Lung (tissue), 12 donors: ENCODE results near the gene LPIN2. TPM values are rescaled to one million over a fixed set of nuclear protein-coding genes. Genes with fewer than 3 reads are reported as not detected.
"Not testable (repeated sequence)": the region's sequence is repeated elsewhere in the genome, so short reads cannot be mapped to it uniquely, and the experiment has no call there.

Source experiments
- ATAC-seq: fragments of 200-7000 bp; cut with Tn5 transposase; one replicate; pipeline ENCODE4 v1.9.1; 2020; ENCODE audit warnings: moderate number of reproducible peaks; ENCODE audit not compliant: insufficient read depth, low FRiP score
- DNase-seq, 3 donors: peaks; one replicate each; pipeline ENCODE4 v3.0.0-alpha.2; 2013 to 2017
- H3K27ac ChIP-seq, 2 donors: one replicate each; pipeline ENCODE4 v1.5.1; 2013; ENCODE audit warnings: mild to moderate bottlenecking in 2 of 2, moderate library complexity in 2 of 2, control low read depth in 1 of 2, inconsistent platforms in 1 of 2, low read depth in 1 of 2, low read length in 1 of 2
- H3K27me3 ChIP-seq, 3 donors: one replicate each; pipeline ENCODE4 v1.5.1; 2013; ENCODE audit warnings: low read length in 2 of 3; ENCODE audit not compliant: control insufficient read depth in 3 of 3, insufficient read depth in 3 of 3
- H3K36me3 ChIP-seq, 4 donors: one replicate each; pipeline ENCODE4 v1.5.1; 2013; ENCODE audit warnings: low read length in 4 of 4, mild to moderate bottlenecking in 1 of 4, moderate library complexity in 1 of 4; ENCODE audit not compliant: control insufficient read depth in 4 of 4, insufficient read depth in 4 of 4
- H3K4me1 ChIP-seq, 5 donors: one replicate each; pipeline ENCODE4 v1.5.1; 2013; ENCODE audit warnings: low read length in 5 of 5, mild to moderate bottlenecking in 2 of 5, moderate library complexity in 1 of 5; ENCODE audit not compliant: control insufficient read depth in 5 of 5, insufficient read depth in 5 of 5
- H3K4me3 ChIP-seq: one replicate; pipeline ENCODE4 v1.5.1; 2013; ENCODE audit warnings: mild to moderate bottlenecking, control low read depth, moderate library complexity
- H3K9ac ChIP-seq, 2 donors: one replicate each; pipeline ENCODE4 v1.5.1; 2013; ENCODE audit warnings: low read length in 2 of 2, control low read depth in 1 of 2; ENCODE audit not compliant: insufficient read depth in 1 of 2
- H3K9me3 ChIP-seq, 4 donors: one replicate each; pipeline ENCODE4 v1.5.1; 2013; ENCODE audit warnings: low read length in 3 of 4, mild to moderate bottlenecking in 1 of 4, moderate library complexity in 1 of 4; ENCODE audit not compliant: control insufficient read depth in 4 of 4, insufficient read depth in 3 of 4
- WGBS, 2 donors: extraction: QIAGEN DNeasy Blood & Tissue Kit; methylation state at CpG; one replicate each; pipeline ENCODE4 v1.1.7; 2013; 5-methylcytosine and 5-hydroxymethylcytosine counted together
- polyA plus RNA-seq, 2 donors: library from polyadenylated mRNA; stranded (reverse); fragments of 200-250 nt; gene quantifications; one replicate each; pipeline ENCODE4 v1.2.1, GENCODE V29; 2013
- total RNA-seq, 2 donors: library from RNA; depleted of rRNA in 1 of 2; stranded (reverse); fragments of >200 nt in 1 of 2; gene quantifications; one replicate each; pipeline ENCODE4 v1.2.1, GENCODE V29; 2014 to 2021
- TF ChIP-seq, protein P1 (sequence below): IDR thresholded peaks from 2 replicates; pipeline ENCODE4 v1.5.1; 2012; ENCODE audit warnings: mild to moderate bottlenecking; ENCODE audit errors: control extremely low read depth, extremely low read depth
- donor health status: control.
- donor health status: control.
- donor health status: Bipolar disorder and iron deficiency.
- donor health status: healthy.
- donor health status: DM: yes; HTN: yes; CAD: no.

Gene LPIN2
- total and polyA plus RNA-seq, 4 donors, result 11.2 to 46.3 (median 32.5) TPM

DNA sequence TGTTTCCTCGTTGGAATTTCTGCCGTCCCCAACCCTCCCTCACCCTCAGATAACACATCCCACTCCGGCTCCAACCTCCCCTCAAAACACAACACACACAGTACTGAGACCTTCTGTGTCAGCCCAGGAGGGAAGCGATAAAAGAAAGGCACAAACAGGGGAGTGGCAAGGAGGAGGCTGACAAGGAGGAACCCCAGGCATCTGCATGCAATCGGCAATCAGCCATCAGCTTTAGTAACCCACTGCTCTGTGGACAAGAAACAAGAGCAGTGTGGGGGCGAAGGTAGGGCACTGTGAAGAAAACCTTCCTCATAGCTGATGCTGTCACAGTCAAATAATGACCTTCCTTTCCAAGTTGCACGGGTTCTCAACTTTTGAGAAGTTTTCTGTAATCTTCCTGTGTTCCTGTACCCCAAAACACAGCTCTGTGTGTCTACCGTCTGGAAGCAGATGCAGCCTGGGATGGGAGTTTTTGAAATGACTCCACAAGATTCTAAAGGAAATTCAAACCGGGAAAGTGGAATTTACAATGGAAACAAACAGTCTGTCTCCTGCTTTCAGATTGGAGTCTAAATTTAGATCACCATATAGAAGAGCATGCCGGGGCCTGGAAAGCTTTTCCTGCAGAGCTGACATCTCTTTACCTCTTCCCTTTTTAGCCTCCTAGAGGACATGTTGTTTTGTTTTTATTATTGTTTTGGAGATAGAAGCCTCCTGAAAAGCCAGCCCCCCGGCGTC is 16.4 kb upstream of the LPIN2 start:
- no peak overlapping the region for H3K4me3 ChIP-seq
- peak overlapping the region in 1 of 2 donors; percentile 43 for H3K27ac ChIP-seq
- peak overlapping the region in 1 of 2 donors; percentile 43 for H3K9ac ChIP-seq
- TF ChIP-seq, protein P1, sequence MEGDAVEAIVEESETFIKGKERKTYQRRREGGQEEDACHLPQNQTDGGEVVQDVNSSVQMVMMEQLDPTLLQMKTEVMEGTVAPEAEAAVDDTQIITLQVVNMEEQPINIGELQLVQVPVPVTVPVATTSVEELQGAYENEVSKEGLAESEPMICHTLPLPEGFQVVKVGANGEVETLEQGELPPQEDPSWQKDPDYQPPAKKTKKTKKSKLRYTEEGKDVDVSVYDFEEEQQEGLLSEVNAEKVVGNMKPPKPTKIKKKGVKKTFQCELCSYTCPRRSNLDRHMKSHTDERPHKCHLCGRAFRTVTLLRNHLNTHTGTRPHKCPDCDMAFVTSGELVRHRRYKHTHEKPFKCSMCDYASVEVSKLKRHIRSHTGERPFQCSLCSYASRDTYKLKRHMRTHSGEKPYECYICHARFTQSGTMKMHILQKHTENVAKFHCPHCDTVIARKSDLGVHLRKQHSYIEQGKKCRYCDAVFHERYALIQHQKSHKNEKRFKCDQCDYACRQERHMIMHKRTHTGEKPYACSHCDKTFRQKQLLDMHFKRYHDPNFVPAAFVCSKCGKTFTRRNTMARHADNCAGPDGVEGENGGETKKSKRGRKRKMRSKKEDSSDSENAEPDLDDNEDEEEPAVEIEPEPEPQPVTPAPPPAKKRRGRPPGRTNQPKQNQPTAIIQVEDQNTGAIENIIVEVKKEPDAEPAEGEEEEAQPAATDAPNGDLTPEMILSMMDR, result no peak
- H3K36me3 ChIP-seq, result no peaks in the 10 kb centered on the region
- ATAC-seq (no peak), DNase-seq (peak in 2 of 3 donors; percentile 59 to 76)
- no peaks in the 10 kb centered on the region for H3K9me3 ChIP-seq
- no peaks in the 10 kb centered on the region for H3K27me3 ChIP-seq
- 38 to 44% methylated on average over 12 of the region's 12 CpGs for WGBS, 2 donors
- H3K4me1 ChIP-seq, result peaks cover 0 to 14% (median 5%) of the 10 kb centered on the region in 5 donors

DNA sequence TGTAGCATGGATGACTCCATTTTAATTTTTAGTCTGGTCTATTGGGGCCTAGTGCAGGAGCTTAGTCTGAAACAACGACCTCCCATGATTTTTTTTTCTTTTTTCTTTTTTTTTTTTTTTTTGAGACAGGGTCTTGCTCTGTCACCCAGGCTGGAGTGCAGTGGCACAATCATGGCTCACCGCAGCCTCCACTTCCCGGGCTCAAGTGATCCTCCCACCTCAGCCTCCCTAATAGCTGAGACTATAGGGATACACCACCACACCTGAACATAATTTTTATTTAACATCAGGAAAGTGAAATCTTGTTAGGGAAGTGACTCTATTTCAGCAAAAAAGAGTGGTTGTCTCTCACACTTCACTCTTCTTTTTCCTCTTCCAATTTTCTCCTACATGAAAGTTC is 15.2 kb upstream of the LPIN2 start:
- DNase-seq, H3K9me3 ChIP-seq, H3K27me3 ChIP-seq, ATAC-seq, H3K9ac ChIP-seq, H3K27ac ChIP-seq, H3K36me3 ChIP-seq, H3K4me3 ChIP-seq: not testable (repeated sequence)
- 77 to 82% methylated on average over 3 of the region's 3 CpGs for WGBS, 2 donors
- peaks cover 0 to 14% (median 5%) of the 10 kb centered on the region in 5 donors for H3K4me1 ChIP-seq

DNA sequence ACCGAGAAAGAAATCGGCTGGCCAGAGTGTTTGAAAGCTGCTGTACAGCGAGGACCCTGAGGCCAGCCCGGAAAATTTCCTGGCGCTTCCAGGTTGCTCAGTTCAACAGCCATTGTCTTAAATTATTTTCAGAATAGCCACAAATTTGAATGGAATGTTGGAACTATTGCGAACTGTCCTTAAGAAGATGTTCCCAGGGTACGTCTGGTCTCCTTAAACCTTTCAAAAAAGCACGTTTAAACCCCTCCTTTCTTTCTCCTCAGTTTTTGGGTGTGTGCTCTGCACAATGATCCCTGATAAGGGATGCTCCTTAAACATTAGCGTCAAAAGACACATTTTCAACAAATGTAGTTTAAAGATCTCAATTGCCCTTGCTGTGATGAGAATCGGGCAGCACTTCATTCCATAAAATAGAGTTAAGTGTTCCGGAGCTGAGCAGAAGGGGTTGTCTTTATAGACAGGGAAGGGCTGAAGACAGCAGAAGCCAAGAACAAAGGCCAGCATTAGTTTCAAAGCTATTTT is 14.5 kb upstream of the LPIN2 start:
- Histone ChIP-seq H3K4me3 (no peak overlapping the region), H3K36me3 (no peaks in the 10 kb centered on the region), H3K9me3 (no peaks in the 10 kb centered on the region), H3K4me1 (peaks cover 0 to 14% (median 5%) of the 10 kb centered on the region in 5 donors), H3K9ac (peak overlapping the region in 1 of 2 donors; percentile 19), H3K27me3 (no peaks in the 10 kb centered on the region), H3K27ac (no peak overlapping the region)
- TF ChIP-seq, protein P1, result no peak
- 75 to 83% methylated on average over 11 of the region's 11 CpGs for WGBS, 2 donors
- DNase-seq (no peak), ATAC-seq (no peak)

DNA sequence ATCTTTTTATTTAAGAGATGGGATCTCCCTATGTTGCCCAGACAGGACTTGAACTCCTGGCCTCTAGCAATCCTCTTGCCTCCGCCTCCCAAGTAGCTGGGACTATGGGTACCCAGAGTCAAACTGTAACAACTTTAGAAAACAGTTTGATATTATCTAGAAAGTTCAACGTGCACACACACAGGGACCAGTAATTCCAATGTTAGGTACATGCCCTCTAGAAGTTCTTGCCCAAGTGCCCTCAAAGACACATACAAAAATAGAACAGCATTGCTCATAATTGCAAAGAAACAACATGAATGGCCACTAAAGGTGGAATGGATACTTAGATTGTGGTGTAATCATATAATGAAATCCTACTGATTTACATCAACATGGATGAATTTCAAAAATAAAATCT is 12.6 kb upstream of the LPIN2 start:
- no peak for DNase-seq
- H3K9ac ChIP-seq, result no peak overlapping the region
- H3K4me1 ChIP-seq, result peaks cover 0 to 14% (median 5%) of the 10 kb centered on the region in 5 donors
- TF ChIP-seq, protein P1, result no peak
- H3K4me3 ChIP-seq, result no peak overlapping the region
- ATAC-seq, result no peak
- no peaks in the 10 kb centered on the region for H3K9me3 ChIP-seq
- no peak overlapping the region for H3K27ac ChIP-seq
- no peaks in the 10 kb centered on the region for H3K27me3 ChIP-seq
- WGBS, 2 donors, result 85 to 89% methylated on average over 2 of the region's 2 CpGs
- H3K36me3 ChIP-seq, result no peaks in the 10 kb centered on the region

DNA sequence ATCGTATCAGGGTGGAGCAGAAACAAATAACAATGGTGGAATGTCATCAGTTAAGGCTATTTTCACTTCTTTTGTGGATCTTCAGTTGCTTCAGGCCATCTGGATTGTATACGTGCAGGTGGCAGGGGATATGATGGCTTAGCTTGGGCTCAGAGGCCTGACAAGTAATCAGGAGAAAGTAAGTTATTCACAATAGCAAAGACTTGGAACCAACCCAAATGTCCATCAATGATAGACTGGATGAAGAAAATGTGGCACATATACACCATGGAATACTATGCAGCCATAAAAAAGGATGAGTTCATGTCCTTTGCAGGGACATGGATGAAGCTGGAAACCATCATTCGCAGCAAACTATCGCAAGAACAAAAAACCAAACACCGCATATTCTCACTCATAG is 10.7 kb upstream of the LPIN2 start:
- WGBS, 2 donors, result 88 to 95% methylated on average over 5 of the region's 5 CpGs
- not testable (repeated sequence) for H3K4me3 ChIP-seq, H3K27me3 ChIP-seq, H3K27ac ChIP-seq, ATAC-seq, H3K36me3 ChIP-seq, DNase-seq, H3K4me1 ChIP-seq, H3K9ac ChIP-seq, H3K9me3 ChIP-seq
